Aorta (tissue), 5 donors: ENCODE measurements around the gene CAPS. TPM values are rescaled to one million over a fixed set of nuclear protein-coding genes. Genes with fewer than 3 reads are reported as not detected.
"Not testable (repeated sequence)": the region's sequence is repeated elsewhere in the genome, so short reads cannot be mapped to it uniquely, and the experiment has no call there.

Experiments
- ATAC-seq: fragments of 200-7000 bp; cut with Tn5 transposase; one replicate; pipeline ENCODE4 v1.9.1; 2022; ENCODE audit warnings: moderate library complexity; ENCODE audit not compliant: low FRiP score
- DNase-seq, 2 donors: peaks; one replicate each; pipeline ENCODE4 v3.0.0-alpha.2; 2020
- H3K27ac ChIP-seq, 2 donors: one replicate each; pipeline ENCODE4 v1.5.1; 2013; ENCODE audit warnings: low read length in 2 of 2, mild to moderate bottlenecking in 2 of 2, moderate library complexity in 2 of 2, control low read depth in 1 of 2, inconsistent platforms in 1 of 2, low read depth in 1 of 2
- H3K27me3 ChIP-seq, 2 donors: one replicate each; pipeline ENCODE4 v1.6.1; 2013; ENCODE audit warnings: control low read depth in 1 of 2, low read length in 1 of 2, mild to moderate bottlenecking in 1 of 2, moderate library complexity in 1 of 2; ENCODE audit not compliant: insufficient read depth in 2 of 2, control insufficient read depth in 1 of 2
- H3K36me3 ChIP-seq, 2 donors: one replicate each; pipeline ENCODE4 v1.6.1; 2013; ENCODE audit warnings: control low read depth in 1 of 2, low read length in 1 of 2, mild to moderate bottlenecking in 1 of 2; ENCODE audit not compliant: insufficient read depth in 2 of 2, control insufficient read depth in 1 of 2
- H3K4me1 ChIP-seq, 2 donors: one replicate each; pipeline ENCODE4 v1.6.1; 2013; ENCODE audit warnings: low read length in 2 of 2, control low read depth in 1 of 2, mild to moderate bottlenecking in 1 of 2, moderate library complexity in 1 of 2; ENCODE audit not compliant: insufficient read depth in 2 of 2, control insufficient read depth in 1 of 2
- H3K4me3 ChIP-seq, 2 donors: one replicate each; pipeline ENCODE4 v1.5.1; 2013; ENCODE audit warnings: low read length in 2 of 2, control low read depth in 1 of 2, mild to moderate bottlenecking in 1 of 2
- H3K9me3 ChIP-seq: one replicate; pipeline ENCODE4 v1.6.1; 2013; ENCODE audit warnings: mild to moderate bottlenecking, low read length; ENCODE audit not compliant: control insufficient read depth
- WGBS, 2 donors: extraction: QIAGEN DNeasy Blood & Tissue Kit; methylation state at CpG; one replicate each; pipeline ENCODE4 v1.1.7; 2013; 5-methylcytosine and 5-hydroxymethylcytosine counted together
- intact Hi-C, 2 donors: fragments of 100-400 bp; cut with DNase I; formaldehyde crosslinking; loops; one replicate each; pipeline versions ENCODE4 v1.14.2 to v1.15.0; 2022
- polyA plus RNA-seq, 2 donors: library from polyadenylated mRNA; stranded (reverse); fragments of 200-250 nt; gene quantifications; one replicate each; pipeline ENCODE4 v1.2.3, GENCODE V29; 2013
- total RNA-seq, 2 donors: library from RNA; stranded (reverse); fragmentation: NEBNext Ultra II Directional; extraction: Animal tissue kit (Norgen Biotek cat#: 25700); gene quantifications; one replicate each; pipeline ENCODE4 v1.2.1, GENCODE V29; 2021
- donor health status: healthy with polysubstance abuse.
- donor health status: Bipolar disorder and iron deficiency.
- donor health status: DM: no; HTN: no; CAD: no.
- donor health status: DM: no; HTN: no; CAD: no.
- donor health status: DM: yes; HTN: yes; CAD: no.

Gene CAPS
- total and polyA plus RNA-seq, 4 donors = 9.3 to 70.9 (median 11.7) TPM

GRCh38 chr19:5959260-5960004, 45.4 kb downstream of the CAPS start:
- 67 to 72% methylated on average over 14 of the region's 14 CpGs for WGBS, 2 donors
- peak in 1 of 2 donors; percentile 34 for DNase-seq
- Histone ChIP-seq H3K27ac (no peak overlapping the region), H3K27me3 (no peaks in the 10 kb centered on the region), H3K4me3 (no peak overlapping the region), H3K36me3 (no peaks in the 10 kb centered on the region), H3K4me1 (peaks cover 0 to 6% of the 10 kb centered on the region in 2 donors), H3K9me3 (no peaks in the 10 kb centered on the region)
- no peak for ATAC-seq
- intact Hi-C loops = no loop called here

GRCh38 chr19:5960005-5961001, 46.2 kb downstream of the CAPS start:
- Histone ChIP-seq H3K27ac (no peak overlapping the region), H3K36me3 (no peaks in the 10 kb centered on the region), H3K4me1 (peaks cover 0 to 6% of the 10 kb centered on the region in 2 donors), H3K9me3 (no peaks in the 10 kb centered on the region), H3K4me3 (no peak overlapping the region), H3K27me3 (no peaks in the 10 kb centered on the region)
- no peak for ATAC-seq
- WGBS, 2 donors = 31 to 34% methylated on average over 17 to 18 of the region's 18 CpGs
- intact Hi-C loops = no loop called here
- peak in 1 of 2 donors; percentile 58 for DNase-seq

GRCh38 chr19:5961641-5961968, 47.6 kb downstream of the CAPS start:
- WGBS, 2 donors = 87 to 92% methylated on average over 5 to 6 of the region's 6 CpGs
- H3K36me3 ChIP-seq, DNase-seq, H3K4me1 ChIP-seq, H3K9me3 ChIP-seq, ATAC-seq, H3K27ac ChIP-seq, H3K27me3 ChIP-seq, H3K4me3 ChIP-seq, intact Hi-C loops: not testable (repeated sequence)

- DNase-seq = peak in 1 of 2 donors; percentile 72
- intact Hi-C loops = no loop called here
- Histone ChIP-seq H3K36me3 (no peaks in the 10 kb centered on the region), H3K4me3 (no peak overlapping the region), H3K27me3 (no peaks in the 10 kb centered on the region), H3K9me3 (no peaks in the 10 kb centered on the region), H3K4me1 (peaks cover 0 to 6% of the 10 kb centered on the region in 2 donors), H3K27ac (no peak overlapping the region)
- WGBS, 2 donors = 69 to 73% methylated on average over 29 of the region's 29 CpGs
- peak; percentile 54 for ATAC-seq
These were observed 48.2 kb downstream of the CAPS start for GRCh38 chr19:5961969-5962945.

- H3K9me3 ChIP-seq, H3K27me3 ChIP-seq, H3K27ac ChIP-seq, H3K4me1 ChIP-seq, ATAC-seq, H3K4me3 ChIP-seq, intact Hi-C loops, H3K36me3 ChIP-seq: not testable (repeated sequence)
- peak in 1 of 2 donors; percentile 25 for DNase-seq
- 90 to 91% methylated on average over 6 of the region's 6 CpGs for WGBS, 2 donors
These were observed 49.2 kb downstream of the CAPS start for GRCh38 chr19:5963259-5963658.

GRCh38 chr19:5963855-5964254, 49.8 kb downstream of the CAPS start:
- 91 to 94% methylated on average over 7 of the region's 7 CpGs for WGBS, 2 donors
- peaks cover 0 to 6% of the 10 kb centered on the region in 2 donors for H3K4me1 ChIP-seq
- DNase-seq (peak in 1 of 2 donors; percentile 33), ATAC-seq (no peak)
- H3K27me3 ChIP-seq = no peaks in the 10 kb centered on the region
- H3K36me3 ChIP-seq = no peaks in the 10 kb centered on the region
- no peak overlapping the region for H3K4me3 ChIP-seq
- intact Hi-C loops = no loop called here
- no peak overlapping the region for H3K27ac ChIP-seq
- no peaks in the 10 kb centered on the region for H3K9me3 ChIP-seq

GRCh38 chr19:5964816-5965565, 50.9 kb downstream of the CAPS start:
- Histone ChIP-seq H3K36me3 (no peaks in the 10 kb centered on the region), H3K4me3 (no peak overlapping the region), H3K27me3 (no peaks in the 10 kb centered on the region), H3K9me3 (no peaks in the 10 kb centered on the region), H3K27ac (no peak overlapping the region), H3K4me1 (peaks cover 0 to 6% of the 10 kb centered on the region in 2 donors)
- ATAC-seq = no peak
- intact Hi-C loops = loop anchor here in 1 of 2 donors (5.0 kb wide), 1 partner anchor 57 kb away; no protein-coding TSS in a partner anchor
- DNase-seq = no peak
- WGBS, 2 donors = 90 to 93% methylated on average over 4 to 5 of the region's 5 CpGs
